Measurements from ENCODE around the gene FAHD2B. TPM values are rescaled to one million over a fixed set of nuclear protein-coding genes. Genes with fewer than 3 reads are reported as not detected.

Gene FAHD2B, protein sequence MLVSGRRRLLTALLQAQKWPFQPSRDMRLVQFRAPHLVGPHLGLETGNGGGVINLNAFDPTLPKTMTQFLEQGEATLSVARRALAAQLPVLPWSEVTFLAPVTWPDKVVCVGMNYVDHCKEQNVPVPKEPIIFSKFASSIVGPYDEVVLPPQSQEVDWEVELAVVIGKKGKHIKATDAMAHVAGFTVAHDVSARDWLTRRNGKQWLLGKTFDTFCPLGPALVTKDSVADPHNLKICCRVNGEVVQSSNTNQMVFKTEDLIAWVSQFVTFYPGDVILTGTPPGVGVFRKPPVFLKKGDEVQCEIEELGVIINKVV
- total RNA-seq, result 4.3 and 6.7 TPM in 2 replicates

DNA sequence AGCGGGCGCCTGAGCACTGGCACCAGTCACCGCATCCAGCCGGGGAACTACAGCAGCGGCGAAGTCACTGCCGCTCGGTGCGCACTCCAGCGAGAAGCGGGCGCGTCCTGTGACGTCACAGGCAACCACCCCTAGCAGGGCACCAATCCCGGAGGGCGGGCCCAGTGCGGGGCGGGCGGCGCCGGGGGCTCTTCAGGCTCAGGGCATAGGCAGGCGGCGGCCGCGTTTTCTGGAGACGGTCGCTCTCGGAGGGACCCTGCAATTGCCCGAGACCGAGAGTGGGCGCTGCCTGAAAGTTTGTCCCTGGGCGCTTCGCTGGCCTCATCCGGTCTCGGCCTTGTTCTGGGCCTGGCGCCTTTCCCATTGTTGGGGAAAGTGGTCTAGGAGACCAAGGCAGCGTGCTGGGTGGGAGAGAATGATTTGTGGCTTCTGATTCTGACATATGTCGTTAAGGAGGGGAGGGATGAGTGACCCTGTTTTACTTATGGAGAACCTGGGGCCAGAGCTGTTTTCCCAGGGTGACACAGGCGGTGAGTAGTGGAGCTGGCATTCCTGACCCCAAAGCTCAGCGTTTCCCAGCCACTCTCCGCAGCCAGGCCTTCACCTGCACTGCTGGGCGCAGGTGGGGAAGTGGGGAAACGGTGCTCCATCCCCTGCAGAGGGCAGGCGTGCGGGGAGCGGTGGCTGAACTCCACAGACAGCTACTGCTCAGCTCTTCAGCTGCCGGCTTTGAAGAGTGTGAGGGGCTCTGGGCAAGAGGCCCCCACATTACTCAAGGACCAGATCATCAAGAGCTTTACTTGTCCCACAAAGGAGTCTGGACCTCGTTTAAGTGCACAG, at the start of gene FAHD2B:
TSS of gene FAHD2B (minus strand) at position 111 of the 840 bp plus-strand sequence. CDS start 3,176 bp downstream, outside the sequence.

DNA sequence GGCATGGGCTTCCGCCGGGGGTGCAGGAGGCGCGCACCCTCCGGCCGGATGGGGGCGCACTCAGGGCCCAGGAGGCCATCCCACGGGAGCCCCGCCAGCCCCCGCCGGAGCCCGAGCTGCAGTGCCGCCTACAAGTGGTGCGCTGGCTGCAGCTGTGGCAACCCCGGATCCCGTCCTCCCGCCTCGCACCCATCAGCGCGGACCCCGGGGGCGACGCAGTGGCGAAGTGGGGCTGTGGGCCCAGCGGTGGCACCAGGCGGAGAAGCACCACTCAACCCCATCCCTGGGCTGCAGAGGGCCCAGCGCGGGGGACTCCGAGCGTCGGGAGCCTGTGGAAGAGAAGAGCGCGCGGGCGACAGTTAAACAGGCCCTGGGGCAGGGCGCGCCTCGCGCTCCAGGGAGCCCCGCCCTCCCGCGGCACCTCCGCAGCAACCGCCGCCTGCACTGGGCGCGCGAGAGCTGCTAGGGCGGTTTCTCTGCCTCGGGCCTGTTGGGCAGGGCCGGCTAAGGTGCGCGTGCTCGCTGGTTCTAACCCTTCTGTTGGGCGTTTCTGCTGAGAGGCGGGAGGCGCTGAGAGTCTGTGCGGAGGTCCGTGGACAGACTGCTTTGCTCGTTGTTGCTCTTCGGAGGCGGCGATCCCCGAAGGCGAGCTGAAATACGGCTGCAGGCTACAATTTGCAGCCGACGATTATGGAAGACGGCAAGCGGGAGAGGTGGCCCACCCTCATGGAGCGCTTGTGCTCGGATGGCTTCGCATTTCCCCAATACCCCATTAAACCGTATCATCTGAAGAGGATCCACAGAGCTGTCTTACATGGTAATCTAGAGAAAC, 18.6 kb upstream of the FAHD2B start, which contains the start of gene ANKRD36:
TSS of gene ANKRD36 (plus strand) at position 104 of the 832 bp plus-strand sequence. CDS start at position 691, 587 bp downstream.

Small RNA genes lying within 50 kb of the gene (small RNA-seq; reads per million reads assigned to genes)
- gene AC018892.1 (not detected), gene IGKV1OR2-3 (not detected), gene IGKV2OR2-2 (not detected), gene RN7SL313P (not detected)

Other genes starting within 250 kb of the FAHD2B start
- 6.8 and 9.1 TPM in 2 replicates for gene ANKRD39, start 236.9 kb downstream of the FAHD2B start, total RNA-seq
- 13.8 and 18.4 TPM in 2 replicates for gene SEMA4C, start 224.8 kb downstream of the FAHD2B start, total RNA-seq
- gene FAM178B, start 108.3 kb downstream of the FAHD2B start, total RNA-seq, result not detected in 2 replicates
- gene ANKRD36, start 18.3 kb upstream of the FAHD2B start, total RNA-seq, result 82.8 and 157 TPM in 2 replicates